NCI-H146 treated with DMSO at 0.1 percent for 48 hours (cell line): ENCODE results near the gene ADAMTS4.

Source experiments
- DNase-seq: peaks from one replicate; lab custom pipeline; 2025; ENCODE audit not compliant: unreplicated experiment; lab: John Stamatoyannopoulos, UW

The ADAMTS4 gene

DNA sequence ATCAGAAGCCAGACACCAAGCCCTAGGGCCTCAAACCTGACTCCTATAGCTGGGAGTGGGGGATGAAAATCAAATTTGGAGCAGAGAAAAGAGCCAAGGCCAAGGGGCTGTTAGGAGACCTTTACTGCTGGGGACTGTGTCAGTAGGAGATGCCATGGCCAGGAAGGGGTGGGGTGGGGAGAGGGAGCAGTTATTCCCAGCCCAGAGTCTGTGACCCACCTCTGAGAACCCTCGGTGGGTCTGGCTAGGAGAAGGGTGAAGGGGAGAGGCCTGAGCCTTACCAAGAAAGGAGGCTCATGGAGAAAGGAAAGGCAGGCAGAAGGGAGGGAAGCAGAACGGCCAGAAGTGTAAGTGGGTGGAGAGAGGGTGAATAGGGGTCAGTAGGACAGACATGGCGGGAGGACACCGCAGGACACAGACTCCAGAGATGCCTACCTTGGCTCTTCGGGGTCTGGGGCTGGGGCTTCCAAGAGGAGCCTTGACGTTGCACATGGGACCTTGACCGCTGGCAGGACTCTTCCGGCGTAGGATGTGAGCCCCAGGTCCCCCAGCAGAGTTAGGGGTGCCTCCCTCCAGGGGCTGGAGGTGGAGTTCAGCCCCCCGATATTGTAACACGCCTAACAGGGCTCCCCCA lies 1.2 kb downstream of the ADAMTS4 start:
- DNase-seq: no peak

DNA sequence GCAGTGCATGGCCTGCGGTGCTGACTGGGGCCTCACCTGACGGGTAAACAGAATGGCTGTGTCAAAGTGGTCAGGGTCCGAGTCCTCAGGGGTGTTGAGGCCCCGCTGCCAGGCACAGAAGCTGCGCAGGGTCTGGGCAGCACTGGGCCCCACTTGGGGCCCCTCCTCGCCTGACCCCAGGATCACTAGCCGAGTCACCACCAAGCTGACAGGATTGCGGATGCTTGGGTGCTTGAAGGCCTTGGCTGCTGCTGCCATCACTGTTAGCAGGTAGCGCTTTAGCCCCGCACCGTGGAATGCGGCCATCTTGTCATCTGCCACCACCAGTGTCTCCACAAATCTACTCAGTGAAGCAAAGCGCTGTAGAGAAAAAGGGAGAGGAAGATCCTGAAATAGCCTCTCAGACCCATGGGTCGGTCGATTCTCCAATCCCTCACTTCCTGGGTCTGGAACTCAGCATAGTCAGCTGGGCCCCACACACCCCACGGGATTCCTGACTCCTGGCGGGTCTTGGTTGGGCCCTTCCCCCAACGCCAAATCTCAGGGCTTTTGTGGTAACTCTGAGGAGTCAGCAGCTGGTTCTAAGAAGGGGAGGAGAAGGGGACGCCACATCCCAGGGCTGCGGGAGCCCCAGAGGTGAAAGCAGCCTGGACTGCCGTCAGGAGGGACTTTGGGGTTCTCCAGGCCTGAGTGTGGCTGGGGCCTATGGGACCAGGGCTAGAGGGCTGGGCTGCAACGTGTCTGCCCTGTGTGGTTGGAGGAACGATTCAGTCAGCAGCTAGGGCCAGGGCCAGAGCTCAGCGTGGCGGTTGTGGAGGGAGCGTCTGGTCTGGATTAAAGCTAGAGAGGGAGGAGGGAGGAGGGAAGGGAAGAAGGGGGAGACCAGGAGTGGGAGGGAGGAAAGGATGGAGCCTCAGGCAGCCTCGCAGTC lies 2.1 kb downstream of the ADAMTS4 start:
- no peak for DNase-seq

DNA sequence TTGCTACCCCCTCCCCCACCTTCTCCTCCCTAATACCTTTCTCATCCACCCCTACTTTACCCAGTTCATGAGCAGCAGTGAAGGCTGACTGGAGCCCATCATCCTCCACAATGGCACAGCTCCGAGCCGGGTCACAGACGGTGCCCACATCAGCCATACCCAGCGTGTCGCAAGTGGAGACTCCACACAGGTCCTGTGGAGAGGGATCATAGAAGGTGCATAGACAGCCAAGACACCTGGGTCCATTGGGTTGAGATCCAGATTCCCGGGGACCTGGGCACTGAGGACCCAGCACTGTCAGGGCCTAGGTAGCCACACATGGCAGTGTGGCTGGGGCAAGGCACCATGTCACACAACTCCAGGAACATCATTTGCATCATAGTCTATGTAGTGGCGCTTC lies 2.7 kb downstream of the ADAMTS4 start:
- DNase-seq: no peak

GRCh38 chr1:161195171-161195570 lies 3.7 kb downstream of the ADAMTS4 start:
- no peak for DNase-seq

DNA sequence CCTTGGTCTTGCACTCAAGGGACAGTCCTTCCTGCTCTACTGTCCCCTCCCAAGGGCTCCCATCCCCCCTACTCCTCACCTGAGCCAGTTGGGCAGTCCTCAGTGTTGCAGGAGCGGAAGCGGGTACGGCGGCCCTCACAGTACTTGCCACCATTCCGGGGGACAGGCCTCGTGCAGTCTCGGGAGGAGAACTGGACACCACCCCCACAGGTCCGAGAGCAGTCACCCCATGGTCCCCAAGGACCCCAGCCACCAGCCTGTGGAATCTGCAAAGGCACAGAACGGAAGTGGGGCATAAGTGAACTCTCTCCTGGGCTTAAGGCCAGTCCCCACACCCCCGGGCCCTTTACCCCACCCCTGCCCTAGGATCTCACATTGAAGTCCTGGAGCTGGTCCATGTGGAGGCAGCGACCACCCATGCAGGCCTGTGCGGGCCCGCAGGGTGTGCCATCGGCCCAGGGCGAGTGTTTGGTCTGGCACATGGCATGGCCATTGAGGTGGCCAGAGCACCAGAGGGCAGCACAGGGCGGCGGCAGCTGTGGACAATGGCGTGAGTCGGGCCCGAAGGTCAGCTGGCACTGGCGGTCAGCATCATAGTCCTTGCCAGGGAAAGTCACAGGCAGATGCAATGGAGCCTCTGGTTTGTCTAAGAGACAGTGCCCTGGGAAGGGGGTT lies 5.2 kb downstream of the ADAMTS4 start:
- no peak for DNase-seq

DNA sequence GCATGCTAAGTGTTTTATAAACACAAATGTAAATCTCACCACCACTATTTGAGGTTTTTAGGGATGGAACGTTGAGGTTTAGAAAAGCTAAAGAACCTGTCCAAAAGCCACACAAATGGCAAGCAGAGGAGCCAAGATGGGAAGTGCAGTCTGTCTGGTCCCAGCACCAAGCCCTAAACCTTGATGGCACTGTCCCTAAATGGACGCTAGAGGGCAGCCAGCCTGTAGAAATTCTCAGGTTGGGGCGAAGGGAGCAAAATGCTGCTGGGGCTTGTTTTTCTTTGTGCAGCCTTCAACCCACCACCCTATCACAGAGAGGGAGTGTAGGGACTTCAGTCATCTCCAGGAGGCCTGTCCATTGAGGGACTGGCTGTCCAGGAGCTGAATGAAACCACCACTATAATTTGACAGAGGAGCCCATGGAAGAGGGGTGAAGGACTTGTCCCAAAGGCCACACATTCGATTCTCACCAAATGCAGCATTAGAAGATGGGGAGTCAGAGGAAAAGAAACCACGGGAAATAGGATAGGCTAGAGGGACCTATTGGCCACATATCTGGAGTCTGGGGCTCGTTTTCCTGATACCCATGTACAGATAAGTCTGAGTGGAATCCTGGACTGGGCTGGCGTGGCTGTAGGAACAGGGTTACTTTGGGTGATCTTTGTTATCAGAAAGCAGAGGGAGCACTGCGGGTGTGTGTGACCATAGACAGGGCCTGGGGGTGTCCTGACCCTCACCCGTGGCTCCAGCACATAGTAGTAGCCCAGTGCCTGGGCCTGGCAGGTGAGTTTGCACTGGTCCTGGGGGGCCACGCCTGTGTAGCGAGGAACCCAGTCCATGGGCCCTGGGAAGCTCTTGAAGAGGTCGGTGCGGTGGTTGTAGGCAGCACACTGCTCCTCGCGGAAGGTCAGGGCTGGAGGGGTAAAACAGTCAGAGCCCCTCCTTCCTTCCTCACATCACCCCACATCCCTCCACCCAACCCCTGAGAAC lies 6.1 kb downstream of the ADAMTS4 start:
- peak; percentile 61 for DNase-seq

- no peak for DNase-seq
Measured at GRCh38 chr1:161191971-161192370, 6.9 kb downstream of the ADAMTS4 start.

GRCh38 chr1:161190962-161191521 lies 7.8 kb downstream of the ADAMTS4 start:
- peak; percentile 26 for DNase-seq

- DNase-seq: no peak
Measured at GRCh38 chr1:161189036-161189435, 9.8 kb downstream of the ADAMTS4 start.

GRCh38 chr1:161188381-161188780 lies 10.5 kb downstream of the ADAMTS4 start:
- DNase-seq: no peak

DNA sequence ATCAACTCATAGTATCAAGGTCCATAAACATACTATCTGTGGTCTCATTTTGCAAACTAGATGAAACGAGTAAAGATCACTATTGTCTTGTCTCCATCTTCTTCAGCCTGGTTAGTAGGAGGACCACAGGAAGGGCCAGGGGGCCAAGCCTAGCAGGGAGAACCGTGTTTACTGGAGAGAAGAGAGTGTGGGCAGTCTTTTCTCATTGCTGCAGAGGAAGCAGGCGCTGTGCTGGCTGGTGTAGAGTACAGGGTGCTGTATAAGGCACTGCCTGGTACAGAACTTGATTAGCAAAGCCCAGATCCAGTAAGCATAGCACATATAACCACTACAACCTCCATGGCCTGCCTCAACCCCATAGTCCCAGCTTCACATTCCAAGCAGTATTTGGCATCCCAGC lies 11.5 kb downstream of the ADAMTS4 start:
- DNase-seq: no peak

DNA sequence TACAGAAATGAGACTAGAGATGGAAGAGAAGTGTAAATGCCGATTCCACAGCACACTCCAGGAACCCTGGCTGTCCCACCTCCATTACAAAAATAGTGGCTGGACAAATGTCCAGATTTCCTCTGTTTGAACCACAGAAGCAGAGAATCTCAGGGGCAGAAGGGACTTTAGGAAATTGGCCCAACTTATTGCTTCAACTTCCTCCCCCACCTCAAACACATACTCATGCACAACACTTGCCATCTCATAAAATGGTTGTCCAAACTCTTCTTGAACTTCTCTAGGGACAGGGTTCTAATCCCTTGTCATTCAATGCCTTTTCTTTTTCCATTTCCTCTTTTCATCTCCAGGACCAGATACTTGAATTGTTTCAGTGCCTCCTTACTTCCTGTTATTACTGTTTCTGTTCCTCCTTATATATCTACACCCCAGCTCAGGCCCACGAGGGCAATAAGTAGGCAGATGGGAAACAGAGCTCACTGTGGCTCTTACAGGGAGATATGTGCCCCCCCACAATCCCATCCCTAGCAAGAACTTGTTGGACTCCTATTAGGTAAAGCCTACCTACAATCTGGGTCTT lies 13.0 kb downstream of the ADAMTS4 start:
- DNase-seq: no peak

- DNase-seq: no peak
Measured at GRCh38 chr1:161185282-161185682, 13.6 kb downstream of the ADAMTS4 start.

DNA sequence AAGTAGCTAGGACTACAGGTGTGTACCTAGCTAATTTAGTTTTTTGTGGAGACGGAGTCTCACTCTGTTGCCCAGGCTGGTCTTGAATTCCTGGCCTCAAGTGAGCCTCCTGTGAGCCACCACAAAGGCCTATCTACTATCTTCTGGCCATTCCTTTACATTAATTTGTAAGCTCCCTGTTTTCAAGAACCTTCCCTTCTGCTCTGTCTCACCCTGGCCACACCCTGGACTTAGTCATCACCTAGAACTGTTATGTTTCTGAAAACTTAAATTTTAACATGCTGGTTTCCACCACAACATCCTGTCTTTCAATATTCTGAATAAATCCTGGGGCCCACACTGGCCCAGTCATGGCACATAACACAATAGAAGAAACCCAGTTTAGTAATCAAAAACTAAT lies 16.6 kb downstream of the ADAMTS4 start:
- no peak for DNase-seq

GRCh38 chr1:161180639-161181038 lies 18.2 kb downstream of the ADAMTS4 start:
- DNase-seq: no peak

DNA sequence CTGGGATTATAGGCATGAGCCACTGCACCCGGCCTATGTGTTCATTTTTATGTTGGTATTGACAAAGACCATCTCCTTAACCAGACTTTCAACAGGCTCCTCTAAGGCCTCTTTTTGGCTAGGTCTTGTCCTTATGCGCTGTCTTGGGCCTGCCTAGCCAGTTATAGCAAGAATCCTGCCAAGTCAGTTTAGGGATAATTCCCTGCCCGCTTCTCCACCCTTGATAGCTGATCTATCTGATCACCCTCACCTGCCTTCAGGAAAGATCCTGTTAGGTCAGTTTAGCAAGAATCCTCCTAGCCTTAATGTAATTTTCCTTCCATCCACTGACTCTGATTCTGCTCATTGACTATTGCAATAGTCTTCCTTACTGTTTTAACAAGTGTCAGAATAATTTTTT lies 19.2 kb downstream of the ADAMTS4 start:
- no peak for DNase-seq

- DNase-seq: no peak
Measured at GRCh38 chr1:161177936-161178244, 21.0 kb downstream of the ADAMTS4 start.

DNA sequence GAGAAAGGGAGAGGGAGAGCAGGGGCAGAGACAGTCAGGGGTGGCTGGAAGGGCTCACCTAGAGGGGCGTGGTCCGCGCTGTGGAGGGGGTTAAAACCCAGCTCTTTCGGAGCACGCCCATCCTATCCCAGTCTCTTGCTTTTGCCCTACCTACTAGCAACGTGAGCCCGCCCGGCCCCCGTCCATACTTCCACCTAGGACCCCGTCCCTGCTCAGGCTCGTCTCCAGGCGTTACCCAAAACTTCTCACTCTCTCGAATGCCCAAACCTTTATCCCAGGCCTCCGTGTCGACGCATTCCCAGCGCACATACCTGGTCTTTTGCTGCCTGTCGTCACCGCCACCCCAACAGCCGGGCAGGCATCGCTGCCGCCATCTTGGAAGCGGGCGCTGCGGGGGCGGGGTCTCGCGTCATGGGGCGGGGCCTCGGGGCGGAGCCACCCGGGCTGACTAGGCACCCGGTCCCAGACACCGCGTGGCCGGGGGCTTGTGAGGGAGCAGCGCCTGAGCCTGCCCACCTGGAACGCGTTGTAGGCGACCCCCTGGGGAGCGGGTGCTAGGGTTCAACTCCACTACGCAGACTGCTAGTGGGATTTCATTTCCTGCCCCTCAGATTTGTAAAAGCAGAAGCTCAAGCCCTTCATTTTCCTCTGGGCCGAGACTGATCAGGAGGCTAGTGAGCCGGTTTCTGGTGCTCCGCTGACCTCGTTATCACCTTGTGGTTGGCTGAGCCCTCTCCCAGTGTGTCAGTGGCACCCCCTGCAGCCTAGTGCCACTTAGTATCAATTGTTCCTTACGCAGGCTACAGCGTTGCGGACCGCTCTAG lies 21.5 kb downstream of the ADAMTS4 start, which contains the start of gene B4GALT3:
Gene B4GALT3 (minus strand): TSS at position 396 of the 824 bp plus-strand sequence. CDS start 1,447 bp downstream, outside the sequence.
- peak; percentile 81 for DNase-seq

GRCh38 chr1:161176468-161177111 lies 22.3 kb downstream of the ADAMTS4 start:
- DNase-seq: no peak
